GOT3 (cell line): ENCODE data around the gene DDX18.
"Not testable (repeated sequence)": the region's sequence is repeated elsewhere in the genome, so short reads cannot be mapped to it uniquely, and the experiment has no call there.

Experiments used
- DNase-seq: peaks from one replicate; lab custom pipeline; 2025; ENCODE audit warnings: mixed read lengths; lab: John Stamatoyannopoulos, UW

DDX18 gene

GRCh38 chr2:117814417-117815264 lies at the start of gene DDX18:
TSS of gene DDX18 (plus strand) at chr2:117814691. CDS start at chr2:117814778, 87 bp downstream.
- peak; percentile 90 for DNase-seq

- DNase-seq: no peak
Observed at GRCh38 chr2:117770730-117771129, 43.8 kb upstream of the DDX18 start.

GRCh38 chr2:117771969-117772630 lies 42.4 kb upstream of the DDX18 start:
- no peak for DNase-seq

- DNase-seq: no peak
Observed at GRCh38 chr2:117774716-117775115, 39.8 kb upstream of the DDX18 start.

GRCh38 chr2:117775703-117776219 lies 38.7 kb upstream of the DDX18 start:
- no peak for DNase-seq

- DNase-seq: no peak
Observed at GRCh38 chr2:117776888-117777287, 37.6 kb upstream of the DDX18 start.

- no peak for DNase-seq
Observed at GRCh38 chr2:117785740-117786139, 28.8 kb upstream of the DDX18 start.

GRCh38 chr2:117786520-117786919 lies 28.0 kb upstream of the DDX18 start:
- DNase-seq: no peak

- DNase-seq: no peak
Observed at GRCh38 chr2:117789505-117789904, 25.0 kb upstream of the DDX18 start.

- no peak for DNase-seq
Observed at GRCh38 chr2:117794668-117795067, 19.8 kb upstream of the DDX18 start.

GRCh38 chr2:117801826-117802225 lies 12.7 kb upstream of the DDX18 start:
- DNase-seq: no peak

GRCh38 chr2:117803644-117804325 lies 10.7 kb upstream of the DDX18 start:
- DNase-seq: not testable (repeated sequence)

GRCh38 chr2:117812443-117812842 lies 2.0 kb upstream of the DDX18 start:
- DNase-seq: no peak

GRCh38 chr2:117815946-117816345 lies 1.5 kb downstream of the DDX18 start:
- no peak for DNase-seq

- no peak for DNase-seq
Observed at GRCh38 chr2:117818921-117819320, 4.4 kb downstream of the DDX18 start.

- DNase-seq: no peak
Observed at GRCh38 chr2:117820444-117820843, 6.0 kb downstream of the DDX18 start.

GRCh38 chr2:117825437-117825836 lies 10.9 kb downstream of the DDX18 start:
- no peak for DNase-seq

- not testable (repeated sequence) for DNase-seq
Observed at GRCh38 chr2:117827464-117827863, 13.0 kb downstream of the DDX18 start.

GRCh38 chr2:117828870-117829269 lies 14.4 kb downstream of the DDX18 start:
- DNase-seq: no peak

GRCh38 chr2:117832332-117832731 lies 17.8 kb downstream of the DDX18 start:
- DNase-seq: no peak

GRCh38 chr2:117832905-117833613 lies 18.6 kb downstream of the DDX18 start:
- DNase-seq: peak; percentile 6

- DNase-seq: no peak
Observed at GRCh38 chr2:117833911-117834310, 19.4 kb downstream of the DDX18 start.
